Body of pancreas (tissue), 4 donors: ENCODE measurements around the gene ERICH3. TPM values are rescaled to one million over a fixed set of nuclear protein-coding genes. Genes with fewer than 3 reads are reported as not detected.

Experiments used
- ATAC-seq: fragments of 150-250 bp; one replicate; pipeline ENCODE4 v1.9.1; 2016
- DNase-seq, 4 donors: peaks; one replicate each; pipeline ENCODE4 v3.0.0-alpha.2; 2019
- H3K27ac ChIP-seq, 4 donors: fragments of 200-600 bp; sonication (generic); 1 replicate in 3 of 4; 2 replicates in 1 of 4; pipeline versions ENCODE4 v1.5.1 to v1.6.1; 2016 to 2019; ENCODE audit warnings: mild to moderate bottlenecking in 1 of 4, mixed read lengths in 1 of 4, moderate library complexity in 1 of 4
- H3K27me3 ChIP-seq, 2 donors: fragments of 200-600 bp; sonication (generic); one replicate each; pipeline ENCODE4 v1.6.0; 2016; ENCODE audit warnings: mild to moderate bottlenecking in 1 of 2
- H3K36me3 ChIP-seq, 2 donors: fragments of 200-600 bp; sonication (generic); replicated peaks in 1 of 2; 2 replicates each; pipeline ENCODE4 v1.5.1; 2016; ENCODE audit warnings: low read depth in 2 of 2; ENCODE audit not compliant: insufficient read depth in 1 of 2
- H3K4me1 ChIP-seq: fragments of 200-600 bp; sonication (generic); one replicate; pipeline ENCODE4 v1.6.0; 2016
- H3K4me3 ChIP-seq, 2 donors: fragments of 200-600 bp; sonication (generic); 1 replicate in 1 of 2; 2 replicates in 1 of 2; pipeline ENCODE4 v1.5.1; 2016 to 2019
- H3K9me3 ChIP-seq, 3 donors: fragments of 200-600 bp; sonication (generic); 1 replicate in 2 of 3; 2 replicates in 1 of 3; pipeline ENCODE4 v1.5.1; 2016
- CTCF ChIP-seq, 7 experiments: fragments of 450-650 bp in 4 of 7; fragments of 200-600 bp in 3 of 7; sonication (generic) in 3 of 7; IDR thresholded peaks; one replicate each; pipeline ENCODE4 v1.5.1; 2016 to 2019; ENCODE audit warnings: antibody characterized with exemption in 7 of 7
- POLR2A ChIP-seq, 3 donors: fragments of 450-650 bp; IDR thresholded peaks; one replicate each; pipeline ENCODE4 v1.6.1; 2016; ENCODE audit warnings: antibody characterized with exemption in 3 of 3, mild to moderate bottlenecking in 2 of 3
- WGBS, 2 donors: methylation state at CpG; one replicate each; pipeline ENCODE4 v1.1.5; 2017; 5-methylcytosine and 5-hydroxymethylcytosine counted together
- intact Hi-C: fragments of 100-400 bp; cut with DNase I; formaldehyde crosslinking; loops from one replicate; pipeline ENCODE4 v1.15.1; 2023
- total RNA-seq, 2 donors: library from RNA; depleted of rRNA; stranded (reverse); fragments of >200 nt; gene quantifications; one replicate each; pipeline ENCODE4 v1.1.0, GENCODE V29; 2016

ERICH3 gene
- total RNA-seq, 2 donors from 2014 or later: under 0.01 TPM; not detected in 1

GRCh38 chr1:74609810-74610371, 63.7 kb downstream of the ERICH3 start:
- ATAC-seq: no peak
- Histone ChIP-seq H3K27ac (no peak overlapping the region), H3K27me3 (no peaks in the 10 kb centered on the region), H3K4me1 (no peaks in the 10 kb centered on the region), H3K4me3 (no peak overlapping the region), H3K9me3 (no peaks in the 10 kb centered on the region), H3K36me3 (no peaks in the 10 kb centered on the region)
- intact Hi-C loops: no loop called here
- TF ChIP-seq CTCF (IDR thresholded peaks at IDR 0.05) (no peak), POLR2A (IDR thresholded peaks at IDR 0.05) (no peak)
- no peak for DNase-seq

- Histone ChIP-seq H3K27ac (no peak overlapping the region), H3K27me3 (no peaks in the 10 kb centered on the region), H3K4me1 (peaks cover 11% of the 10 kb centered on the region), H3K36me3 (no peaks in the 10 kb centered on the region), H3K4me3 (no peak overlapping the region), H3K9me3 (no peaks in the 10 kb centered on the region)
- no peak for DNase-seq
- ATAC-seq: no peak
- intact Hi-C loops: no loop called here
- 40 to 55% methylated on average over 2 of the region's 2 CpGs for WGBS, 2 donors
- no peak for TF ChIP-seq CTCF (IDR thresholded peaks at IDR 0.05)
- TF ChIP-seq POLR2A (IDR thresholded peaks at IDR 0.05): no peak
These were observed 76.9 kb downstream of the ERICH3 start for GRCh38 chr1:74596717-74597116.

GRCh38 chr1:74593887-74594866, 79.4 kb downstream of the ERICH3 start:
- intact Hi-C loops: no loop called here
- Histone ChIP-seq H3K27me3 (no peaks in the 10 kb centered on the region), H3K36me3 (no peaks in the 10 kb centered on the region), H3K4me3 (no peak overlapping the region), H3K27ac (no peak overlapping the region), H3K4me1 (peaks cover 11% of the 10 kb centered on the region), H3K9me3 (no peaks in the 10 kb centered on the region)
- DNase-seq (peak; percentile 25 to 64 (median 53)), ATAC-seq (peak; percentile 85)
- 31 to 34% methylated on average over 6 of the region's 6 CpGs for WGBS, 2 donors
- TF ChIP-seq CTCF (IDR thresholded peaks at IDR 0.05) (no peak), POLR2A (IDR thresholded peaks at IDR 0.05) (no peak)

- WGBS, 2 donors: 43 to 48% methylated on average over 5 of the region's 5 CpGs
- DNase-seq (peak in 1 of 4 donors; percentile 8), ATAC-seq (no peak)
- no peak overlapping the region for H3K27ac ChIP-seq
- H3K4me1 ChIP-seq: peaks cover 11% of the 10 kb centered on the region
- TF ChIP-seq CTCF (IDR thresholded peaks at IDR 0.05) (no peak), POLR2A (IDR thresholded peaks at IDR 0.05) (no peak)
- no peaks in the 10 kb centered on the region for H3K36me3 ChIP-seq
- intact Hi-C loops: no loop called here
- no peaks in the 10 kb centered on the region for H3K27me3 ChIP-seq
- no peaks in the 10 kb centered on the region for H3K9me3 ChIP-seq
- H3K4me3 ChIP-seq: no peak overlapping the region
These were observed 80.8 kb downstream of the ERICH3 start for GRCh38 chr1:74592580-74593355.
